ENCODE measurements around the gene APOA4.
A peak's percentile ranks its signal among the peaks of the same experiment; 100 is the strongest.

Gene APOA4

DNA sequence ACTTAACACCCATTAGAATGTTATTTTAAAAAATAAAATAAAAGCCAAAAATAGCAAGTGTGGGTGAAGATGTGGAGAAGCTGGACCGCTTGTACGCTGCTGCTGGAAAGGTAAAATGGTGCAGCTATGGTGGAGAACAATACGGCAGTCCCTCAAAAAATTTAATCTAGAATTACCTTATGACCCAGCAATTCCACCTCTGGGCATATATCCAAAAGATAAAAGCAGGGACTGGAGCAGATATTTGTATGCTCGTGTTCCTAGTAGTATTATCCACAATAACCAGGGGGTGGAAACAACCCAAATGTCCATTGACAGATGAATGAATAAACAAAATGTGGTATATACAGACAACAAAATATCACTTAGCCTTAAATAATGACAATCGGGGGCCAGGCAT is 25.3 kb downstream of the APOA4 start:
- TF ChIP-seq CTCF (conservative IDR thresholded peaks at IDR 0.05) (no peak), ZFX (IDR thresholded peaks at IDR 0.05) (no peak)
- H3K27ac ChIP-seq = no peak overlapping the region

DNA sequence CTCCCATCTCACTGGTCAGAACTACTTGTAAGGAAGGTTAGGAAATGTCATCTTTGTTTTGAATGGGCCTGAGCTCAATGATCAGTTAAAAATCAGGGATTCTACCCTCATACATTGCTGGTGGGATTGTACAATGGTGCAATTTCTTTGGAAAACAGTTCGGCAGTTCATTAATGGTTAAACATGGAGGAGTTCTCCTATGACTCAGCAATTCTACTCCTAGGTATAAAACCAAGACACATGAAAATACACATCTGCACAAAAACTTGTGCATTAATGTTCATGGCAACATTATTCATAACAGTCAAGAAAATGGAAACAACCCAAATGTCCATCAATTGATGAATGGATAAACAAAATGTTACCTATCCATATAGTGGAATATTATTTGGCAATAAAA is 26.6 kb downstream of the APOA4 start:
- H3K27ac ChIP-seq = no peak overlapping the region
- no peak for TF ChIP-seq ZFX (IDR thresholded peaks at IDR 0.05)
- no peak for TF ChIP-seq CTCF (conservative IDR thresholded peaks at IDR 0.05)

DNA sequence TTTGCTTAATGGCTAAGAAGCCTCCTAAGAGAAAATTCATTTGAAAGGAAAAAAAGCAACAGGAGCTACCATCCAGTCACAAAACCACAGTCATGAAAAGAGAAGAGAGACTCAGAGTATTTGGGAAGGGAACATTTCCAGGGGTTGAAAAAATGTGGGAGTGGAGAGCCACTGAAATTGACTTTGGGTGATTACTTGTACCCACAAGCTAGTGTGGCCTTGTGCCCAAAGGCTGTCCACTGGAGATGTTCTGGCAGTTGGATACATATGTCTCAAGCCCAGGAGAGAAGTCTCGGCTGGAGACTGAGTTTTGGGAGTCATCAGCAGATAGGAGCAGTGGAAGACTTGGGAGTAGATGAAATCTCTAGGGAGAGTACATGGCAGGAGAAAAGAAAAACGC is 28.3 kb downstream of the APOA4 start:
- no peak for TF ChIP-seq ZFX (IDR thresholded peaks at IDR 0.05)
- no peak for TF ChIP-seq CTCF (conservative IDR thresholded peaks at IDR 0.05)
- no peak overlapping the region for H3K27ac ChIP-seq

GRCh38 chr11:116793772-116794097 is 29.4 kb downstream of the APOA4 start:
- no peak overlapping the region for H3K27ac ChIP-seq
- no peak for TF ChIP-seq ZFX (IDR thresholded peaks at IDR 0.05)
- no peak for TF ChIP-seq CTCF (conservative IDR thresholded peaks at IDR 0.05)

DNA sequence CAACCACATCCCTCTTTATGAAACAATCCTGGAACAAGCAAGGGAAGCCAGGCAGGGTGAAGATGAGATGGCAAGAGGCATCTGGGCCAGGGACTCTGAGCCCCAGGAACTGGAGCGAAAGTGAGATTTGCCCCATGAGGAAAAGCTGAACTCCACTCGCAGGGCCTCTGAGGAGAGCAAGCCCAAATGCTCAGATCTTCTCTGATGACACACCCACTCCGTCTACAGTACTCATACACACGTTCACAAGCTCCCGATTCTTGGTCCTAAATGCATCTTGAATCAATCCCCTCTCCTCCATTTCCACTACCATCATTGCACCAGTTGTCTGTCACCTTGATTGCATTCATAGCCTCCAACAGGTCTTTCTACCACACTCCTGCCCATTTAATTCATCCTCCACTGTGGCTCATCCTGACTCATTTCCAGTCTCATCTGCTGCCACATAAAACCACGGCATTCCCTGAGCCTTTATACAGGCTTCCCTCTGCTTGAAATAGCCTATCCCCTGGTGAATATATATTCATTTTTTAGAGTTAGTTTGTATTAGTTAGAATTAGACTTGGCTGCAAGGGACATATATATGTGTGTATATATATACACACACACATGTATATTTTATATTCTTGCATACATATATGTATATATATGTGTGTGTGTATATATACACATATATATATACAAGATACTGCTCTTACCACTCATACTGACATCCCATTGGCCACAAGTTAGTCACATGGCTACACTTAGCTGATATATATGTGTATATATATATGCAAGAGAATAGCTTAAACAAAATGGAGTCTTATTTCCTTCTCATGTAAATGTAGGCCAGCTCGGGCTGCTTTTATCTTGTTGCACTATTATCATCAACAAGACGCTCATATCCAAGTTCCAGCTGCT is 30.0 kb downstream of the APOA4 start:
- no peak for TF ChIP-seq CTCF (conservative IDR thresholded peaks at IDR 0.05)
- TF ChIP-seq ZFX (IDR thresholded peaks at IDR 0.05) = no peak
- no peak overlapping the region; the same call in 1 of the 2 replicates for H3K27ac ChIP-seq

DNA sequence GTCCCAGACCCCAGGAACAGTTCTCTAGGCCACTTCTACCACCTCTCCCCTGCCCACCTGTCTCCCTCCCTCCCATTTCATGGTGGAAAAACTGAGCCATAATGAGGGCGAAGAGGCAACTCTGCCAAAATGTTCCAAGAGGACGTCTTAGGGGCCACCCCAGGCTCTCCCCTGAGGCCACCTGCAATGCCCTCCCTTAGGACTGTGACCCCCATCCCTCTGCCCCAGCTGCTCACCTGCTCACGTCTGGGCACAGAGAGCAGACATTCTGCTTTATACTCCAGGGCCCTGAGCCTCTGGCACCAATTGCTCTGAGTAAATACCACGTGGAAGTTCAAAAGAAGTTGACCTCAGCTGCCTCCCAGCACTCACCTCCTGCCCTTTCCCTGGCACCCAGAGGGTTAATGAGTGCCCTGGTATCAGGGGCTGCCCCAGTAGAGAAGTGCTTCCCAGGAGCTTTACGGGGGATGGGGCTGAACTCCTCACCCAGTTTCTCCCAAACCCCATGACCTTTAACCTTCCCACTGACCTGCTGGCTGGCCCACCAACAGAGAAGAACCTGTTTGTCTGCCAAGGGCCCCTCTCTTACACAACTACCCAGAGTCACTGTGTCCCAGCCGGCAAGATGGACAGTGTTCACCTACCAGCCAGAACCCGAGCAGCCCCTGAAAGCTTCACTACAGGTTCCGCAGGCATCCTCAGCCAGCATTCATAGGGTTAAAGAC is 30.8 kb downstream of the APOA4 start:
- peak overlapping the region; percentile 5; the same call in 1 of the 2 replicates for H3K27ac ChIP-seq
- TF ChIP-seq CTCF (conservative IDR thresholded peaks at IDR 0.05) (no peak), ZFX (IDR thresholded peaks at IDR 0.05) (no peak)

GRCh38 chr11:116791813-116792143 is 31.3 kb downstream of the APOA4 start, which contains the start of gene APOA5:
TSS of gene APOA5 (minus strand) at chr11:116791879. CDS start at chr11:116791860, 19 bp downstream.
- peak within 1 kb of the TSS; percentile 5 for H3K27ac ChIP-seq
- TF ChIP-seq CTCF (conservative IDR thresholded peaks at IDR 0.05) = no peak
- TF ChIP-seq ZFX (IDR thresholded peaks at IDR 0.05) = no peak
